ENCODE measurements around the gene FAM110D. TPM values are rescaled to one million over a fixed set of nuclear protein-coding genes. Genes with fewer than 3 reads are reported as not detected.

FAM110D gene
- total and polyA plus RNA-seq, 12 donors: 2.1 to 6.1 (median 3.5) TPM

DNA sequence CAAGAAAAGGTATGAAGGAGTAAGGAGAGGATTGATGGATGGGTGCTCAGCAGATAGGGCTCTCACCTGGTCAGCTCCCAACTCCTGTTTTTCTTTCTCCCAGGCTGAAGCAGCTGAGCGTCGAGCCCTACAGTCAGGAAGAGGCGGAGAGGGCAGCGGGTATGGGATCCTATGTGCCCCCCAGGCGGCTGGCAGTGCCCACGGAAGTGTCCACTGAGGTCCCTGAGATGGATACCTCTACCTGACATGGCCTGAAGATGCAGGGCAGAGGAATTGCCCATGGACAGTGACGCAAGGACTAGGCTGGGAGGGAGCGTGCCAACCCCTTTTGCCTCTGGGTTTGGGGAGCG, 11.6 kb downstream of the FAM110D start:
- H3K27me3 ChIP-seq: no peaks in the 10 kb centered on the region
- H3K4me1 ChIP-seq: peaks cover 5 to 30% (median 16%) of the 10 kb centered on the region in 9 donors
- WGBS, 2 donors: 79 to 80% methylated on average over 9 of the region's 9 CpGs
- no peaks in the 10 kb centered on the region for H3K9me3 ChIP-seq
- ATAC-seq (no peak), DNase-seq (no peak)
- TF ChIP-seq, protein P1, sequence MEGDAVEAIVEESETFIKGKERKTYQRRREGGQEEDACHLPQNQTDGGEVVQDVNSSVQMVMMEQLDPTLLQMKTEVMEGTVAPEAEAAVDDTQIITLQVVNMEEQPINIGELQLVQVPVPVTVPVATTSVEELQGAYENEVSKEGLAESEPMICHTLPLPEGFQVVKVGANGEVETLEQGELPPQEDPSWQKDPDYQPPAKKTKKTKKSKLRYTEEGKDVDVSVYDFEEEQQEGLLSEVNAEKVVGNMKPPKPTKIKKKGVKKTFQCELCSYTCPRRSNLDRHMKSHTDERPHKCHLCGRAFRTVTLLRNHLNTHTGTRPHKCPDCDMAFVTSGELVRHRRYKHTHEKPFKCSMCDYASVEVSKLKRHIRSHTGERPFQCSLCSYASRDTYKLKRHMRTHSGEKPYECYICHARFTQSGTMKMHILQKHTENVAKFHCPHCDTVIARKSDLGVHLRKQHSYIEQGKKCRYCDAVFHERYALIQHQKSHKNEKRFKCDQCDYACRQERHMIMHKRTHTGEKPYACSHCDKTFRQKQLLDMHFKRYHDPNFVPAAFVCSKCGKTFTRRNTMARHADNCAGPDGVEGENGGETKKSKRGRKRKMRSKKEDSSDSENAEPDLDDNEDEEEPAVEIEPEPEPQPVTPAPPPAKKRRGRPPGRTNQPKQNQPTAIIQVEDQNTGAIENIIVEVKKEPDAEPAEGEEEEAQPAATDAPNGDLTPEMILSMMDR (IDR thresholded peaks at IDR 0.05): no peak
- peak overlapping the region; percentile 63 to 100 (median 88) for H3K4me3 ChIP-seq
- peaks cover 0 to 8% (median 0%) of the 10 kb centered on the region in 9 donors for H3K36me3 ChIP-seq
- intact Hi-C loops (cut with DNase I): loop anchor here in 4 of 10 donors (5.0 to 10.0 kb wide), 5 partner anchors 54 to 154 kb away; partner anchors contain the start of genes CD52 (in 1 of the 4) and CEP85 (in 1 of the 4)
- H3K27ac ChIP-seq: peak overlapping the region in 8 of 10 donors; percentile 79 to 89 (median 84)

DNA sequence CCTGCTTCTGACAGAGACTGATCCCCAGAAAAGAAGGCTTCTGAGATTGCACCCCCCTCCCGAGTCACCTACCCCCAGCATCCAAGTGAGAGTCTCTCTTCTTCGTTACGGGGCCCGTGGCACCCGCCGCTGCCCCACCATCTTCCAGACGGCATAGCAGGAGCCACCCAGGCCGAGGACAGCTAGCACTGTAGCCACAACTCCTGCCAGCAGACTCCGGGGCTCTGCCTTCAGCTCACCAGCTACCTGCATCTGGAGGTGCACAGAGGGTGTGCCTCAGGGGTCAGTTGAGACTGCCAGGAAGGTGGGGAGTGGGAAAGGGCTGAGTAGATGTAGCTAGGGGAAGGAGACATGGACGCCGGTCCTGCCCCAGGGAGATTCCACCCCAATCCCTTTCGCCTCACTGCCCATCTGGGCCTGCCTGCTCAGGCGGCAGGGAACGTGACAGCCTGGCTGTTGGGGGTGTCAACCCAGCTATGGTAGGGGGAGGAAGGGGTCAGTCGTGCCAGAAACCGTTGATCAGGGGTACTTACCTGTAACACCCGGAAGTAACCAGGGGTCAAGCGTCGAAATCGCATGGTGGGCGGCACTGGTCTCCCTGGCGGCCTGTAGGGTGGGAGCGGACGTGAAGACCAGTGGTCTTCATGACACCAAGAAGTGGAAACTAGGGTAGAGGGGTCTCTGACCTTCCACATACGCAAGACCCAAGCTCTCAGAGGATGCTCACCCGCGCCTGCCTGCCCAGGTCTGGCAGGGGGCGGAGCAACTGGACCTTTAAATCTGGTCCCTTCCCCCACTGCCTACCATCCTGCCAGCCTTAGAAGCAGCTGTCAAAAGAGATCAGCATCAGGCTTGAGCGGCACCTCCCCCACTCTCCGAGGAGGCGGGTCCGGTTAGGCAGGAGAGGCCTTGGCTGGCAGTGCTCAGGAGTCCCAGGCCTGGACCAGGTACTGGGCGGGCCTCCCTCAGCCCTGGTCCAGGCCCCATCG, 12.5 kb downstream of the FAM110D start, which contains the start of gene ZNF593OS:
Gene ZNF593OS, minus strand, starts transcription at position 749 of the 989 bp plus-strand sequence. Its CDS starts 171 bp downstream, at position 578.
- no peak within 1 kb of the TSS for H3K27ac ChIP-seq
- intact Hi-C loops (cut with DNase I): loop anchor here in 4 of 10 donors (5.0 to 10.0 kb wide), 5 partner anchors 53 to 153 kb away; partner anchors contain the start of genes CD52 (in 1 of the 4) and CEP85 (in 1 of the 4)
- no peaks in the 10 kb centered on the region for H3K9me3 ChIP-seq
- 92 to 93% methylated on average over 34 of the region's 34 CpGs for WGBS, 2 donors
- no peak for ATAC-seq
- DNase-seq: no peak
- H3K36me3 ChIP-seq: peaks cover 0 to 8% (median 0%) of the 10 kb centered on the region in 9 donors
- H3K4me1 ChIP-seq: peaks cover 5 to 30% (median 16%) of the 10 kb centered on the region in 9 donors
- peak within 1 kb of the TSS in 7 of 10 donors; percentile 63 to 93 (median 86) for H3K4me3 ChIP-seq
- no peaks in the 10 kb centered on the region for H3K27me3 ChIP-seq
- TF ChIP-seq, protein P1 (IDR thresholded peaks at IDR 0.05): no peak

DNA sequence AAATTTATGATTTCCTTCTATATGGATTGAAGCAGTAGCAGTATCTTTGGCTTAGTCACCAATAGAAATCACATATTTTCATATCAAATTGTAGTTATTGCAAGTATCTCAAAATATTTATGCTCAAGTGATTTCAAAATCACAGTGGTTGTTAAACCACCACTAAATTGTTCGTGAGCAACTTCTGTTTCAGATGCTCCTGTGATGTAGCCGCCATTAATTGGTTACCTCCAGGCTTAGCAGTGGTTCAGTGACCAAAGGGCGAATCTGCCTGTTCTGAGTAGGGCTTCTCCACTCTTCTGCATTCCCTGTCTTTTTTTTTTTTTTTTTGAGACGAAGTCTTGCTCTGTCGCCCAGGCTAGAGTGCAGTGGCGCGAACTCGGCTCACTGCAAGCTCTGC, 16.5 kb downstream of the FAM110D start:
- no peak for DNase-seq

More for the DNA sequence above, 16.5 kb downstream of the FAM110D start:
- peaks cover 4 to 18% (median 10%) of the 10 kb centered on the region in 9 donors for H3K4me1 ChIP-seq
- no peak overlapping the region for H3K27ac ChIP-seq
- peaks cover 0 to 8% (median 0%) of the 10 kb centered on the region in 9 donors for H3K36me3 ChIP-seq
- no peak overlapping the region for H3K4me3 ChIP-seq
- no peak for ATAC-seq
- no peaks in the 10 kb centered on the region for H3K9me3 ChIP-seq
- no peaks in the 10 kb centered on the region for H3K27me3 ChIP-seq
- intact Hi-C loops (cut with DNase I): loop anchor here in 3 of 10 donors (10.0 kb wide), 4 partner anchors 49 to 149 kb away; partner anchors contain the start of genes CD52 (in 1 of the 3) and CEP85 (in 1 of the 3)
- TF ChIP-seq, protein P1 (IDR thresholded peaks at IDR 0.05): no peak
- 90% methylated on average over 8 of the region's 8 CpGs for WGBS, 2 donors

Measured in heart right ventricle (tissue), 16 donors.